Stomach (tissue), 4 donors: ENCODE results near the gene GDF2.

Source experiments
- POLR2A ChIP-seq, 4 donors: fragments of 450-650 bp; IDR thresholded peaks; one replicate each; pipeline ENCODE4 v1.6.1; 2016; ENCODE audit warnings: antibody characterized with exemption in 4 of 4, control low read depth in 2 of 4, mild to moderate bottlenecking in 1 of 4, moderate library complexity in 1 of 4
- TF ChIP-seq, protein P1 (sequence below), 7 experiments: fragments of 450-650 bp in 4 of 7; fragments of 200-600 bp in 3 of 7; sonication (generic) in 3 of 7; IDR thresholded peaks; one replicate each; pipeline ENCODE4 v1.5.1; 2016 to 2019; ENCODE audit warnings: antibody characterized with exemption in 7 of 7, control low read depth in 2 of 7, mild to moderate bottlenecking in 1 of 7

DNA sequence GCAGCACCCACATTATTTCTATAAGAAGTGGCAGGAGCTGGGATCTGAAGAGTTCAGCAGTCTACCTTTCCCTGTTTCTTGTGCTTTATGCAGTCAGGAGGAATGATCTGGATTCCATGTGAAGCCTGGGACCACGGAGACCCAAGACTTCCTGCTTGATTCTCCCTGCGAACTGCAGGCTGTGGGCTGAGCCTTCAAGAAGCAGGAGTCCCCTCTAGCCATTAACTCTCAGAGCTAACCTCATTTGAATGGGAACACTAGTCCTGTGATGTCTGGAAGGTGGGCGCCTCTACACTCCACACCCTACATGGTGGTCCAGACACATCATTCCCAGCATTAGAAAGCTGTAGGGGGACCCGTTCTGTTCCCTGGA, 25.0 kb downstream of the GDF2 start:
- TF ChIP-seq, protein P1, sequence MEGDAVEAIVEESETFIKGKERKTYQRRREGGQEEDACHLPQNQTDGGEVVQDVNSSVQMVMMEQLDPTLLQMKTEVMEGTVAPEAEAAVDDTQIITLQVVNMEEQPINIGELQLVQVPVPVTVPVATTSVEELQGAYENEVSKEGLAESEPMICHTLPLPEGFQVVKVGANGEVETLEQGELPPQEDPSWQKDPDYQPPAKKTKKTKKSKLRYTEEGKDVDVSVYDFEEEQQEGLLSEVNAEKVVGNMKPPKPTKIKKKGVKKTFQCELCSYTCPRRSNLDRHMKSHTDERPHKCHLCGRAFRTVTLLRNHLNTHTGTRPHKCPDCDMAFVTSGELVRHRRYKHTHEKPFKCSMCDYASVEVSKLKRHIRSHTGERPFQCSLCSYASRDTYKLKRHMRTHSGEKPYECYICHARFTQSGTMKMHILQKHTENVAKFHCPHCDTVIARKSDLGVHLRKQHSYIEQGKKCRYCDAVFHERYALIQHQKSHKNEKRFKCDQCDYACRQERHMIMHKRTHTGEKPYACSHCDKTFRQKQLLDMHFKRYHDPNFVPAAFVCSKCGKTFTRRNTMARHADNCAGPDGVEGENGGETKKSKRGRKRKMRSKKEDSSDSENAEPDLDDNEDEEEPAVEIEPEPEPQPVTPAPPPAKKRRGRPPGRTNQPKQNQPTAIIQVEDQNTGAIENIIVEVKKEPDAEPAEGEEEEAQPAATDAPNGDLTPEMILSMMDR (IDR thresholded peaks at IDR 0.05), result no peak
- no peak for TF ChIP-seq POLR2A (IDR thresholded peaks at IDR 0.05)
